Gastroesophageal sphincter (tissue), 3 donors: ENCODE results near the gene EEFSEC.

Experiments used
- POLR2A ChIP-seq, 2 donors: fragments of 450-650 bp; IDR thresholded peaks; one replicate each; pipeline ENCODE4 v1.6.1; 2017; ENCODE audit warnings: antibody characterized with exemption in 2 of 2, mild to moderate bottlenecking in 2 of 2, moderate library complexity in 1 of 2
- TF ChIP-seq, protein P1 (sequence below), 4 experiments: fragments of 200-600 bp in 2 of 4; fragments of 450-650 bp in 2 of 4; sonication (generic) in 1 of 4; IDR thresholded peaks; one replicate each; pipeline ENCODE4 v1.5.1; 2017 to 2019; ENCODE audit warnings: antibody characterized with exemption in 4 of 4, mild to moderate bottlenecking in 2 of 4, moderate library complexity in 2 of 4

DNA sequence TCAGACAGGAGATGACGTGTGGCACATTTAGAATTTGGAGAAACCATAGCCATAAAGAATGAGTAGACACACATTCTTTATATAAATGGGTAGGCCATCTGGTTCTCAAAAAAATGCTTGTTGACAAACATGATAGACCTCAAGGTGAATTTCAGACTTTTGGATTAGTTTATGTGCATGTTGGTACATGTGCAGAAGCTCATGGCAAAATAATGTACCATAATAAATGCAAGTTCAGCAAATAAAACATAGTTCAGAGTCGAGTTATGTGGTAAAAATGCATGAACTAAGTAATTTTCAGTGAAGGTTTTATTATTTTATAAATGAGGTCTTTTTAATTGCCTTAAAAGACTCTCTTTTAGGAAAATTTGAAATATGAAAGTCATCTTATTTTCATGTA lies 24.6 kb downstream of the EEFSEC start:
- TF ChIP-seq, protein P1, sequence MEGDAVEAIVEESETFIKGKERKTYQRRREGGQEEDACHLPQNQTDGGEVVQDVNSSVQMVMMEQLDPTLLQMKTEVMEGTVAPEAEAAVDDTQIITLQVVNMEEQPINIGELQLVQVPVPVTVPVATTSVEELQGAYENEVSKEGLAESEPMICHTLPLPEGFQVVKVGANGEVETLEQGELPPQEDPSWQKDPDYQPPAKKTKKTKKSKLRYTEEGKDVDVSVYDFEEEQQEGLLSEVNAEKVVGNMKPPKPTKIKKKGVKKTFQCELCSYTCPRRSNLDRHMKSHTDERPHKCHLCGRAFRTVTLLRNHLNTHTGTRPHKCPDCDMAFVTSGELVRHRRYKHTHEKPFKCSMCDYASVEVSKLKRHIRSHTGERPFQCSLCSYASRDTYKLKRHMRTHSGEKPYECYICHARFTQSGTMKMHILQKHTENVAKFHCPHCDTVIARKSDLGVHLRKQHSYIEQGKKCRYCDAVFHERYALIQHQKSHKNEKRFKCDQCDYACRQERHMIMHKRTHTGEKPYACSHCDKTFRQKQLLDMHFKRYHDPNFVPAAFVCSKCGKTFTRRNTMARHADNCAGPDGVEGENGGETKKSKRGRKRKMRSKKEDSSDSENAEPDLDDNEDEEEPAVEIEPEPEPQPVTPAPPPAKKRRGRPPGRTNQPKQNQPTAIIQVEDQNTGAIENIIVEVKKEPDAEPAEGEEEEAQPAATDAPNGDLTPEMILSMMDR (IDR thresholded peaks at IDR 0.05), result no peak
- no peak for TF ChIP-seq POLR2A (IDR thresholded peaks at IDR 0.05)
